ENCODE data around the gene RWDD2A. TPM values are rescaled to one million over a fixed set of nuclear protein-coding genes. Genes with fewer than 3 reads are reported as not detected.

RWDD2A gene
- total RNA-seq, 4 donors from 2014 or later: 2.5 to 3.1 (median 2.7) TPM

Other genes with a start within 250 kb of the RWDD2A start
- gene UBE3D, start 127.5 kb upstream of the RWDD2A start, total RNA-seq: 10 to 100 TPM in 2 of 4 donors, 1 to 10 TPM in 2; 4.0 to 13.2 (median 9.5) TPM
- gene DOP1A, start 125.7 kb upstream of the RWDD2A start, total RNA-seq: 10 to 100 TPM; 52.5 to 59.9 (median 58.0) TPM
- gene PGM3, start 92 bp upstream of the RWDD2A start, total RNA-seq: 10 to 100 TPM; 16.0 to 30.0 (median 26.1) TPM
- 10 to 100 TPM in 3 of 4 donors, 1 to 10 TPM in 1; 7.4 to 39.1 (median 19.6) TPM for gene ME1, start 237.7 kb downstream of the RWDD2A start, total RNA-seq